NCI-H146 (cell line): Measurements from ENCODE around the gene VAV3.

ENCODE experiments used
- DNase-seq: peaks from one replicate; lab custom pipeline; 2025; lab: John Stamatoyannopoulos, UW

Gene VAV3

GRCh38 chr1:107936498-107937481 lies 28.2 kb downstream of the VAV3 start:
- no peak for DNase-seq

GRCh38 chr1:107935396-107936064 lies 29.4 kb downstream of the VAV3 start:
- DNase-seq, result no peak

DNA sequence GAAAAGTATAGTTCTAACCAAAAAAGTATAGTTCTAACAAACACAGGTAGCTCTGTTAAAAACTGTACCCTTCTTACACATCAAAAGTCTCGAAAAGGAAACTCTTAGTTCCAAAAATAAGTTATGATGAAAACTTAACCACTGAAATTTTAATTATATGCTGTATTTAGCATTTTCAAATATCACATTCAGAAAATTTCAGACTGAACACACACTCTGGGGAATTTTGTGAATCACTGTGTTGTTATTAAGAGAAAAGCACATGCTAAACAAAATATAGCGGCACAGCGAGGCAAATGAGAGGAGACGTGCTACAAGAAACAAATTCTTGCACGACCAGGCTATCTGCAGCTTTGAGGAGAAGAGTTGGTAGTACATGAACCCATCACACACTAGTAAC lies 30.4 kb downstream of the VAV3 start:
- no peak for DNase-seq

DNA sequence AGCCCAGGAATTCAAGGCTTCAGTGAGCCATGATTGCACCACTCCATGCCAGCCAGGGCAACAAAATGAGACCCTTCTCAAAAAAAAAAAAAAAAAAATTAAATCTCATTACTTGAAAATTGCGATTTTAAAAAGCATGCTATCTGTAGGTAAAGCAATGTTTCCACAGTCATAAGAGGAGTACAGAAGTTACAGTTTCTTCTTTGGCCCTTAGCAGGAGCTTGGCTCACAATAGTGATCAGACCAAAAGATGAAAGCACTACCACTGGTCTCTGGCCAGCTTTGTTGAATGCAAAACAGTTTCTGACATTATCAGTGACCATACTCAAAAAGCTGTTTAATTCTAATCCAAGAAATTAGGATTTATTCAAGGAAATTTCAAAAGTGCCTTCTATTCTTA lies 31.2 kb downstream of the VAV3 start:
- DNase-seq, result no peak

- no peak for DNase-seq
These were observed 34.7 kb downstream of the VAV3 start for GRCh38 chr1:107930292-107930691.

GRCh38 chr1:107927820-107928219 lies 37.2 kb downstream of the VAV3 start:
- DNase-seq, result no peak

- no peak for DNase-seq
These were observed 38.4 kb downstream of the VAV3 start for GRCh38 chr1:107926436-107927080.

GRCh38 chr1:107925565-107925964 lies 39.4 kb downstream of the VAV3 start:
- DNase-seq, result no peak

DNA sequence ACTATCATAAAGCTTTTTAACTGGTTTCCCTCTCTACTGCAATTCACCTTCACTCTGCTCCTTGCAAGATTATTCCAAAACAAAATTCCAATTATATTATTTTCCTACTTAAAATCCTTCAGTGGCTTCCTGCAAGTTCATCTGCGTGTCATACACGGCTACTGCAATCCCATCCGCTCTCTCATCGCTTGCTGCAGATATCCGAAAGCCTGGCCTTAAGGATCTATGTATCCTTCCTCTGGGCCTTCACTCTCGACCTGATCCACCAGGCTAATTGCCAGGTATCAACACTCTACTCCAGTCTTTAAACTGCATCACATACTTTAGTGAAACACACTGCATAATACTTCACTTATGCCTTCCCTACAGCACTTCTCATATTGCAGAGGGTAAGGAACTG lies 44.0 kb downstream of the VAV3 start:
- no peak for DNase-seq

DNA sequence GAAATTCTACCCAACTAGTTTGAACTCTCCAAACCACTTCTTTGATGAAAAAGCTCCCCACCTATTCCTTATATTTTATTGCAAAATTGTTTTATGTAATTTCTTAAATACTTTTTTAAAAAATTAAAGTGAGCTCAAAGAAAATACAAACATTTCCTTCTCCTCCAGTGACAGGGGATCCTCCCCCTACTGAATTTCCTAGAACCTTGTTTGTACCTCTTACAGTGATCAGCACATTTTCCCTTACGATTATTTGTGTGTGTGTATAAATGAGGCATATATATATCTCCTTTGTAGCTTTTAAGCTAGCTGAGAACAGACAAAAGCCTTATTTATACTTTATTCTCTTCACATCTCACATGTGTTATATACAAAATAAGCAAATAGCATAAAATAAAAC lies 44.4 kb downstream of the VAV3 start:
- no peak for DNase-seq

DNA sequence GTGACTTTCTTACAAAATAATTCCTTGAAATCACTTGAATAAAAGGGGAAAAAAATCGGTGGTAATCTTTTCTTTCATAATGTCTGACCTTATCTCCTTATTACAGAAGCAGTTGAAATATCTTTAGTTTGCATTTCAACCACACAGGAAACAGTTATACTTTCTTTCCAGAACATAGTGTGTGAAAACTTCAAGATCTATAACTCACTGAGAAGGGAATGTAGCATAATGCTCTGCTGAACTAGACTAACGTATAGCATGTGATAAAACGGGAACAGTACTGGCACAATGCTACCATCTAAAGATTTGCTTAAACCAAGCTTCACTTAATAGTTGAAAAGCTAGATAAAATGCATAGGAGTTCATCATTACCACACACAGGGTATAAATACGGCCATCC lies 45.0 kb downstream of the VAV3 start:
- no peak for DNase-seq

- DNase-seq, result no peak
These were observed 50.7 kb downstream of the VAV3 start for GRCh38 chr1:107914119-107914765.

- DNase-seq, result no peak
These were observed 52.3 kb downstream of the VAV3 start for GRCh38 chr1:107912656-107913055.

GRCh38 chr1:107900090-107900945 lies 64.7 kb downstream of the VAV3 start:
- DNase-seq, result no peak

DNA sequence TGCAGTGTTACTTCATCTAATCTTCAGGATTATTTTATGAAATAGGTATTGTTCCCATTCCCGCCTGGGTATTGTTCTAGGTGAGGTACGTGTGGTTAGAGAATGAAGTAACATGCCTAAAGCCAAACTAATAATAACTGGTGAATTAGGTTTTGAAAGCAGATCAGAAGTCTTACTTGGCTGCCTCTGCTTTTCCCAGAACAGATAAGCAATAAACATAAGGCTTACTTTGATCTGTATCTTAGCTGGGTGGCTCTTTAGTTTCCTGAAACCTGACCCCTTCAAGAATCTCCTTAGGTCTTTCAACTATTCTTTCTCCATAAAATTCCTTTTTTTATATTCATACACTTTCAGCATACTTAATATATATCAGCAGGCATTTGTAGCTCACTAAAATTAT lies 65.3 kb downstream of the VAV3 start:
- DNase-seq, result no peak

GRCh38 chr1:107897438-107898345 lies 67.3 kb downstream of the VAV3 start:
- DNase-seq, result no peak

DNA sequence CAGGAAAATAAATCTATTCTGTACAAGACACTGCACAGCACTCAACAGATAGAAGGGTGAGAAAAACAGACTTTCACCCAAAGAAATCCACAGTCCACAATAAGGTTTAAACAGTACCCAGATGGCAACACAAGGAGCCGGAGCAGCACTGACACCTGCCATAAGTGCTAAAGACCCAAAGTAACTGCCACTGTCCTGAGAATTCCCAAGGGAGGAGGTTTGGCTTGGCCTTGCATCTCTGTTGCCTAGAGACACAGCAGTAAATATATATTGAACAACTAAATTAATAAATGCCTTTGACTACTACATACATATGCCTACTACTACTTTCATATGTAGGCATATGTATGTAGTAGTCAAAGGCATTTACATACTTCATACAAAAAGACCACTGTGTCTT lies 68.0 kb downstream of the VAV3 start:
- DNase-seq, result no peak

GRCh38 chr1:107896401-107896800 lies 68.6 kb downstream of the VAV3 start:
- DNase-seq, result no peak

DNA sequence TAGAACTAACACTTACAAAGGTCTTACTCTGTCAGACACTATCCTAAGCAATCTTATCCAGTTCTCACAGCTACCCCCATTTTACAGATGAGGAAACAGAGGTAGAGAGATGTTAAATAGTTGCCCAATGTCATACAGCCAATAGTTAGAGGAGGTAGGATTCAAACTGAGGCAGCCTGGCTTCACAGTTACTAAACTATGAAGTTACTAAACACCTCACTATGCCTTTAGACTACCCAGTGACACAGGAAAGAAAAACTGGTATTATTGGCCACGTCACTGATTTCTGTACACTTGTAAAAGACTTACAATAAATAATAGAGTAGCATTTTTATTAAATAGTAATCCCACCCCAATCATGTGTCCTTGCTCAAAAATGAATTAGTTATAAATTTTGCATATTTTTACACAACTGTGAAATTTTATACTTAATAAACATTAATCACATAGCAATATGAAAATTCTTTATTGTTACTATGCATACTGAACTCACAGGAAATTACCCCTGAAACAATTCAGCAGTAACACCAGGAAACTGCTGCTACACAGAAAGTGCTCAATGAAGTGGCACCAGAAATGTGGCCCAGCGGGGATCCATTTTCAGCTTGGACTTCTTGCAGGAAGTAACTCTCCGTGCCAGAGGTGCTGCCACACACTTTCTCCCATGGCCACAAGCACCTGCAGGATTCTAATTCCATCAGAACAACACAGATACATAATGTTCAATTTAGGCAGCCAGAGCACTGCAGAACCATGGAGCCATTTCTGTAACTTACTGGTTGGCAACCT lies 69.4 kb downstream of the VAV3 start:
- DNase-seq, result no peak
